NCI-H1436 treated with DMSO at 0.1 percent for 48 hours (cell line): ENCODE results near the gene NCK1.

Experiments used
- DNase-seq: peaks from one replicate; lab custom pipeline; 2025; lab: John Stamatoyannopoulos, UW

The NCK1 gene

DNA sequence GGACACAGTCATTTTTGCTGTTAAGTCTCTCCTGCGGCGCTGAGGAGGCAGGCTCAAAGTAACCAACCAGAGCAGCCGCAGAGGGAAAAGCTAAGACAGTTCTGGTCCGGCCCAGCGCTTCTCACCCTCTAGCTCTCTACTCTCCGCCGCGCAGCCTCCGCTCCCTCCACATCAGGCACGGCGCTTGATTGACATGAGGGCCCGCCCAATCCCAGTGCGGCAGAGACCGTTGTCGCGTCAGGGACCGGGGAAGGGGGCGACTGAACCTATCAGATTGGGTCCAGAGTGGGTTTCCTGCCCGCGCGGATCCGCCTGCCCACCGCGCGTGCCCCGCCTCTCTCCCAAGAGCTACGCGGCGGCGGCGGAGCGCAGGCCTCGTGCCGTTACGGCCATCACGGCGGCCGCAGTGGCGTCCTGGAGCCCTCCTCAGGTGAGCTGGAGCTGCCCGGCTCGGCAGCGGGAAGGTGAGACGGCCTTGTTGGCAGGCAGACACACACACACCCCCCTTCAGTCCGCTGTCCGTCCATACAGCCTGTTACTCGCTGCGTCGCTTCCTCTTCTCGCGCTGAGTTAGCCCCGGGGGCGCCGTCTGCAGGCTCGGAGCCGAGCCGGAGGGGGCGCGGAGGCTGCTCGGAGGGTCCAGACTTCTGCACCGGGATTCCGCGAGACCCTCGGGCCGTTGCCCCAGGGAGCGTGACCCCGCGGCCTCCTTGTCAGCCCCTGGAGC lies at the start of gene NCK1:
TSS of gene NCK1 (plus strand) at position 319 of the 727 bp plus-strand sequence. CDS start 65,794 bp downstream, outside the sequence.
- peak; percentile 92 for DNase-seq

- DNase-seq = no peak
Measured at GRCh38 chr3:136817448-136817847, 44.6 kb upstream of the NCK1 start.

GRCh38 chr3:136818191-136818768 lies 43.7 kb upstream of the NCK1 start:
- peak; percentile 42 for DNase-seq

DNA sequence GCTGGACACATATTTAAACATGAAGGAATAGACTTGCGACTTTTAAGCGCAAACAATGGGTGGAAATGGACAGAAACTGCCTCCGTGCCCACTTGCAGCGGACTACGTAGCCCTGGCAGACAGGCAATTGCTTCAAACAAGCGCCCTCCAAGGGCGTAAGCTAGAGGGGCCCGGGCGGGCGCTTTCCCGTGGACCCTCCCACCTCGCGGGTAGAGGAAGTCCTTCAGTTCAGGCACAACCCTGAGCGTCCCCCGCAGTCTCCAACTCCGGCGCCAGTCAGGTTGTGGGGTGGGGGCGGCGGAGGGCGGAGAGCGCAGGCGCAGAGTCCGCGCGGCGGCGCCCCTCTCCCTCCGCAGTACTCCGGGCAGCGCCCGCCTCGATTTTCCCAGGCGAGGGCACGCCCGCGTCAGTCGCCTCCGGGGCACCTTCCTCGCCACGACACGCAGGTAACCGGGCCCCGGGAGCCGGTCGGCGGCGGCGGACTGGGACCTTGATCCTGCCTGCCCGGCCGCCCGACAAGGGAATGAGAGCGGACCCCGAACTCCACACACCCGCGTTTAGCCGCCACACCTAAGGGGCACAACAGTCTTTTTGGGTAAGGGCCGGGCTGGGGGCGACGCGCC lies 43.1 kb upstream of the NCK1 start, which contains the start of gene SLC35G2:
TSS of gene SLC35G2 (plus strand) at position 358 of the 623 bp plus-strand sequence. CDS start 35,335 bp downstream, outside the sequence.
- peak; percentile 73 for DNase-seq

DNA sequence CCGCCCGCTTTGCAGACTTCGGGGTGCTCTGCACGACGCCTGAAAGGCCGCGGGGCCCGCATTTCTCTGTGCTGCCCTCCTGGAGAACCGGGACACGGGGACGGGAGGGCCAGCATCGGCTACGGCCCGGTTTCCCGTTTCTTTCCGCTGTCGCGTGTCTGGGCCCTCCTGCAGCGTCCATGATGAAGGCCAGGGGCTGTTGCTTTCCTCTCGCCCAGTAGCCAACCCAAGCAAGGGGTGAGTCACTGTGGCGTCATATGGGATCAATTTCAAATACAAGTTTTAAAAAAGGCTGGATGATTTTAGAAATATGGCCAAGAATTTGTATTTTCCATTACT lies 42.6 kb upstream of the NCK1 start:
- no peak for DNase-seq

- DNase-seq = no peak
Measured at GRCh38 chr3:136819731-136820679, 42.0 kb upstream of the NCK1 start.

- DNase-seq = no peak
Measured at GRCh38 chr3:136831461-136831860, 30.5 kb upstream of the NCK1 start.

- no peak for DNase-seq
Measured at GRCh38 chr3:136835089-136835812, 26.8 kb upstream of the NCK1 start.

DNA sequence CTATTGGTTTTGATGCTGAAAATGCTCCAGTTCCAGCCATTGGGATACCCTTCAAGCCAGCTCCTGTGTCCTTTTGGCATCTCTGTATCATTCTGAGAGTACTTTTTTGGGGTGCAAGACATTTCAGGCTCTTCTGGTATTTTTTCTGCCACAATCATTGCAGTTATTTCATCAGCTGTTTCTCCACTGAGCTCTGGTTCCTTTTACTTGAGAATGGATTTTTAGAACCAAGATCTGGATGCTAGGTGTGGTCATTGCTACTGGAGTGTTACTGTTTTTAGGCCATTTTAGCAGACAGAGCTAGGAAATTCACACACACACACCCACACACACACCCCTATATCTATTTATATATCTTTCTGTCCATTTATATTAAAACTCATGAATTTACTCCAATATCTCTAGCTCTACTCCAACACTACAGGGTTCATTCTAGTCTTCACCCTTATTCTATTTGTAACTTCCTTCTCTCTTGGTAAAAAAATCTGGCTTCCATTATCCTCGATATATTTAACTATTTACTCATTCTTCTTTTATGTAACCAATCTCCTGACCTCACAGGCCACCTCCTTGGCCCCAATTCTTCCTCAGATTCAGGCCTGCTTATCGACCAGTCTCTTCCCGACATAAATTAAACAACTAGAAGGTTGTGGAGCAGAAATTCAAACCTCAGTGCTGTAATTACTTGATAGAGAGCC lies 26.0 kb upstream of the NCK1 start:
- DNase-seq = no peak

DNA sequence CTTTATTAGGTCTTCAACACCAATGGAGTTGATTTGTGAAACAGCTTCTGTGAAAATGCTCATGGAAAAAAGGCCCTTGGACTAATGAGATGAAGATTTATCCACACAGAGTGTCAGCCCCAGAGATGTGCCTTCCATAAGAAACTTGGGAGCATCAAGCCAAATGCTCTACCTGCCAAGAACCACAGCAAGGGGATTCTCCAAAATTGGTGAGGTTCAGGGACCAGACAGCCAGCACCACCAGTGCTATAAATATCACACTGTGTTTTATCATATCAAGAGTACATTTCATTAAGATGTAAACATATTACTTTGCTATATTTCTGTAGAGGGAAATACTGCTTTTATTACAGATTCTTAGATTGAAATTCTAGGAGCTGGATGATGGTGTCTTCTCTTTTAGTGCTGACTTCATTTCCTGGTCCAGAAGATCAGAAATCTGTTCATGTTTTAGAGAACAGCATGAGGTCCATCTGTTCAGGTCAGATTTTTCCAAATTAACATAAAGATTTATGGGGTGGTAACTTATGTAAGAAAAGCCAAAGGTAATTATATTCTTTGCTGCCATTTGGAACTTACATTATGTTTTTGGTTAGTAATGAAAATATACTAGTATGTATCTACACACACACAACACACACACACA lies 25.4 kb upstream of the NCK1 start:
- no peak for DNase-seq

DNA sequence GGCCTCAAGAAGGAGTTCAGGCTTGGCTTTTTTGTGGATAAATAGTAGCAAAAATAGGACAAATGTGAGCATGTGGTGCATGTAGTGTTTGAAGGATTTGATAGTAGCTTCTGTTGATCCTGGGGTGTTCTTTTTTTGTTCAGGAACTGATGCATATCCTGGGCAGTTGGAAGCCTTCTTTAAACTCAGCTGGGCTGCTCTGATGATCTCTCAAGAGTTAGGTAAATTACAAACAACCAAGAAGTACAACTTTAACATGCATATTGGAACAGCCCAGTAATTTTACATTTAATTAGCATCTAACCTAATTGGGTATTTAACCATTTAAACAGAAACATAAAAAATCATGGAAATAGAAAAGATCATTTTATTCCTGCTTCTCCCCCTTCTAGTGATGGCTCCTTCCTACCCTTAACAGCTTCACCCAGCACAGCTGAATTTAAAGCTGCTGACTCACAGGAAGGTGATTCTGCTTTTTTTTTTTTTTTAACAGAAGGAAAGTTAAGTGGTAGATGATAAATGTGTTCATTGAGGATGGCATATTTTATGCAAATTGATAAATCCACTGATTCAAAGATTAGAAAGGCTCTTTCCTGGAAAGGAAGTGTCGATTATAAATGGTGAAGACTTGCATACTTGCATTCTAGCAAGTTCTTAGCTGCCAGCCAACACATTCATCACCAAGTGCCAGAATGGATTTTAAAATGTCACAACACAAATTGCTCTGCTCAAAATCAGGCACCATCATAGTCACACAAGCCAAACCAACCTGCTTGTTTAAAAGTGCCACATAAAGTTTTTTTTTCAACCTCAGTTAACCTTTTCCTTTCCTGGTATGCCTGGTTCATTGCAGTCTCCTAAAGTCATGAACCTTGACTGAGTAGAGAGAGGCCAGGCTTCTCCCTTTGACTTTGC lies 23.1 kb upstream of the NCK1 start:
- no peak for DNase-seq

DNA sequence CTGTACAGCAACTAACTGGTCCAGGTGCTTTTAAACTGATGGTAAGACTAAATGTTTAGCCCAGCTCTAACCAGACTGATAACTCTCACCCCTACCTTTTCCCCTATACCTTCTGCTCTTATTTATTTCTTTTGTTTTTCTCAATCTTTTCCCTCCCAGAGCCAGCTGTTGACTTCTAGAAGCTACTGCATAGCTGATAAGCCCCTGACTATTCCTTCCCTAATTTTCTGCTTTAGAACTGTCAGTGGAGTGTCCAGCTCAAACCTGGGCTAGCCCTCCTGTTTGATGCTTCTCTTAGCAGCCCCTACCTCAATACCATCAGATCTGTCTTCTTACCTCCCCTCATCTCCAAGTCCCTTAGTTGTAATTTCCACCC lies 22.5 kb upstream of the NCK1 start:
- no peak for DNase-seq

- no peak for DNase-seq
Measured at GRCh38 chr3:136840252-136840651, 21.8 kb upstream of the NCK1 start.

GRCh38 chr3:136842294-136842693 lies 19.7 kb upstream of the NCK1 start:
- DNase-seq = no peak

DNA sequence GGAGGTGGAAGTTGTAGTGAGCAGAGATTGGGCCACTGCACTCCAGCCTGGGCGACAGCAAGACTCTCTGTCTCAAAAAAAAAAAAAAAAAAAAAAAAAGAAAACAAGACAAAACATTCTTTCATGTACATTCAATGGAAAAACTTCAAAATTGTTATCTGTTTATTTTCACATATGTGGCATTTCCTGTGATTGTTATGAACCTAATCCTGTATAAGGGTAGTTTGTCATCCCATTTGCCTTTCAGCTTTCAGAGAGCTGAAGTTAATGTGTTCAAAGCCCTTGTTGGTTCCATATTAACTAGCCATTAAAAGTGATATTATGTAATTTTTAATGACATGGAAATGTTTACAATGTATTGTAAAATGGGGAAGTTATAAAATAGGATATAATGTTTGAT lies 17.3 kb upstream of the NCK1 start:
- no peak for DNase-seq

GRCh38 chr3:136852180-136852579 lies 9.8 kb upstream of the NCK1 start:
- DNase-seq = no peak

DNA sequence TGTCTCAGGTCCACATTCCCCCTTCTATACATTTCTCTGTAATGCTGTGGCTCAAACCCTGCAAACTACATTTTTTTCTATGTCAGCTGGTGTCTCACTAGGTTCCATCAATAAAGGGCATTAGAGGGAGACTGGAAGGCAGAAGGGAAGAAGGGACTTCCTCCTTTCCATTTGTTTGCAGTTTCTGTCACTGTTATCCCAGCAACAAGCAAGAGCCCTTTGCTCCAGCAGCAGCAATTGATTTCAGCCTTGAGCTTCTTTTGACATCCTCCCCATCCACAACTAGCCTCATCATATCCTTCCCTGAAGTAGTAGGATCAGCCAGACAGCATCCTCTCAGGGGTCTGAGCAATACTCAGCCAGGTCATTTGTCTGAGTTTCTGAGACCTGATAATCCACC lies 5.3 kb upstream of the NCK1 start:
- DNase-seq = no peak

DNA sequence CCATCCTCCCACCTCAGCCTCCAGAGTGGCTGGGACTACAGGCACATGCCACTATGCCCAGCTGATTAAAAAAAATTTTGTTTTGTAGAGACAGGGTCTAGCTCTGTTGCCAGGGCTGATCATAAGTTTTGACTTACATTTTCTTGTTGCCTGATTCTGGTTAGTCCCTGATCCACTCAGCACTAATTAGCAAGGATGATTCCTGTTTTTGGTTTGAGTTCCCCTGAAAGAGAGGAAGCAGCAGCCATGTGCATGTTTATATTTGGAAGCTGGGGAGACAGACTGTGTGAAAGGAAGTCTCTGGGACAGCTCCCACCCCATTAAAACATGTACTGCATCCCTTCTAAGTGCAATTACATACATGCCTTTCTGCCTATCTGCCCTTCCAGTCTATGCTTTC lies 3.6 kb upstream of the NCK1 start:
- no peak for DNase-seq

DNA sequence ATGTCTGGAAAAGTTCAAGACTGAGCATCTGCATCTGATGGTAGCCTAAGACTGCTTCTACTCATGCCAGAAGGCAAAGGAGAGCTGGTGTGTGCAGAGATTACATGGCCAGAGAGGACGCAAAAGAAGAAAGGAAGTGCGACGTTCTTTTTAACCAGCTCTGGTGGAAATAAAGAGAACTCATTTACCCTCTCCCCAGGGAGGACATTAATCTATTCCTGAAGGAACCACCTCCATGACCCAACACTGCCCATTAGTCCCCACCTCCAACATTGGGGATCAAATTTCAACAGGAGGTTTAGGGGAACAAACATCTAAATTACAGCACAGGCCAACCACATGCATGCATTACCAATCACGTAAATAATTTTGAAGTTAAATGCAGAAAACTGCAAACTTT lies 1.5 kb upstream of the NCK1 start:
- DNase-seq = peak; percentile 44
